Measurements from ENCODE around the gene ELMOD3.

DNA sequence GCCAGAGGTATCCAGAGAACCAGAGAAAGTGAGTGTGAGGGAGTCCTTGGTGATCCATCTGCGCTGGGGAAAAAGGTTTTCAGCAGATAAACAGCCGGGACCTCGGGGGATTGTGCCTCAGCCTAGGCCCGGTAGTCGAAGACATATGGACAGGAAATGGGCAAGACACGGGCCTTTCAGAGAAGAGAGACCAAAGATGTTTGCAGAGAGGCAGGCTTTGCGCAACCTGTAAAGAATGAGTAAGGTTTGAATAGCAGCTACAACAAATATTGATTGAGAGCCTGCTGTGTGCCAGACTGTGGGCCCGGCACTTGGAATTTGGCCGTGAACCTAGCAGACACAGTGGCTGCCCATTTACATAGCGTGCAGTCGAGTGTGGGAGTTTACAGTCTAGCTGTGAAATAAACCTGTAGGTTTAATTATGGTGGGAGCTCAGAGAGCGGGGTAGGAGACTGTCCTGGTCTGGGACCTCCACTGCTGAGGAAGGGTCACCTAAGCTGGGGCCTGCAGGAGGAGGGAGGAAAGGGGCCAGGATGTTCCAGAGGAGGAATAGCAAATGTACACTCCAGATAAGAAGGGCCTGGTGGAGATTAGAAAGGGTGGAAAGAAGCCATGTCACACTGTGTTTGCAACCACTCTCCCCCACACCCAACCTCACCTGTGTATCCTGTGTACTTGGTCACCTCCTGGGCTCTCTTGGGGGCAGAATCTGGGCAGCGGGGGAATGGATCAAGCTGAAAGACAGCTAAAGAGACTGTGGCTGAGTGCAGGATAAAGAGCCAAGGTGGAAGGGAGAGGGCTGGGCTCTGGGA, 66.9 kb downstream of the ELMOD3 start:
- TF ChIP-seq, protein P1, sequence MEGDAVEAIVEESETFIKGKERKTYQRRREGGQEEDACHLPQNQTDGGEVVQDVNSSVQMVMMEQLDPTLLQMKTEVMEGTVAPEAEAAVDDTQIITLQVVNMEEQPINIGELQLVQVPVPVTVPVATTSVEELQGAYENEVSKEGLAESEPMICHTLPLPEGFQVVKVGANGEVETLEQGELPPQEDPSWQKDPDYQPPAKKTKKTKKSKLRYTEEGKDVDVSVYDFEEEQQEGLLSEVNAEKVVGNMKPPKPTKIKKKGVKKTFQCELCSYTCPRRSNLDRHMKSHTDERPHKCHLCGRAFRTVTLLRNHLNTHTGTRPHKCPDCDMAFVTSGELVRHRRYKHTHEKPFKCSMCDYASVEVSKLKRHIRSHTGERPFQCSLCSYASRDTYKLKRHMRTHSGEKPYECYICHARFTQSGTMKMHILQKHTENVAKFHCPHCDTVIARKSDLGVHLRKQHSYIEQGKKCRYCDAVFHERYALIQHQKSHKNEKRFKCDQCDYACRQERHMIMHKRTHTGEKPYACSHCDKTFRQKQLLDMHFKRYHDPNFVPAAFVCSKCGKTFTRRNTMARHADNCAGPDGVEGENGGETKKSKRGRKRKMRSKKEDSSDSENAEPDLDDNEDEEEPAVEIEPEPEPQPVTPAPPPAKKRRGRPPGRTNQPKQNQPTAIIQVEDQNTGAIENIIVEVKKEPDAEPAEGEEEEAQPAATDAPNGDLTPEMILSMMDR (IDR thresholded peaks at IDR 0.05), result no peak
- TF ChIP-seq POLR2A (IDR thresholded peaks at IDR 0.05), result no peak
